GM19328 (cell line): ENCODE data around the gene SLC34A2.
"Not testable (repeated sequence)": the region's sequence is repeated elsewhere in the genome, so short reads cannot be mapped to it uniquely, and the experiment has no call there.

Experiments
- ATAC-seq: cut with Tn5 transposase; IDR thresholded peaks from one replicate; pipeline ENCODE4 v1.9.1; 2021; ENCODE audit warnings: mild to moderate bottlenecking, moderate library complexity; ENCODE audit not compliant: unreplicated experiment

SLC34A2 gene, protein sequence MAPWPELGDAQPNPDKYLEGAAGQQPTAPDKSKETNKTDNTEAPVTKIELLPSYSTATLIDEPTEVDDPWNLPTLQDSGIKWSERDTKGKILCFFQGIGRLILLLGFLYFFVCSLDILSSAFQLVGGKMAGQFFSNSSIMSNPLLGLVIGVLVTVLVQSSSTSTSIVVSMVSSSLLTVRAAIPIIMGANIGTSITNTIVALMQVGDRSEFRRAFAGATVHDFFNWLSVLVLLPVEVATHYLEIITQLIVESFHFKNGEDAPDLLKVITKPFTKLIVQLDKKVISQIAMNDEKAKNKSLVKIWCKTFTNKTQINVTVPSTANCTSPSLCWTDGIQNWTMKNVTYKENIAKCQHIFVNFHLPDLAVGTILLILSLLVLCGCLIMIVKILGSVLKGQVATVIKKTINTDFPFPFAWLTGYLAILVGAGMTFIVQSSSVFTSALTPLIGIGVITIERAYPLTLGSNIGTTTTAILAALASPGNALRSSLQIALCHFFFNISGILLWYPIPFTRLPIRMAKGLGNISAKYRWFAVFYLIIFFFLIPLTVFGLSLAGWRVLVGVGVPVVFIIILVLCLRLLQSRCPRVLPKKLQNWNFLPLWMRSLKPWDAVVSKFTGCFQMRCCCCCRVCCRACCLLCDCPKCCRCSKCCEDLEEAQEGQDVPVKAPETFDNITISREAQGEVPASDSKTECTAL

GRCh38 chr4:25654971-25655963, at the start of gene SLC34A2:
SLC34A2 (plus strand) TSS chr4:25655851; CDS start chr4:25662501, 6,650 bp downstream.
- no peak for ATAC-seq

DNA sequence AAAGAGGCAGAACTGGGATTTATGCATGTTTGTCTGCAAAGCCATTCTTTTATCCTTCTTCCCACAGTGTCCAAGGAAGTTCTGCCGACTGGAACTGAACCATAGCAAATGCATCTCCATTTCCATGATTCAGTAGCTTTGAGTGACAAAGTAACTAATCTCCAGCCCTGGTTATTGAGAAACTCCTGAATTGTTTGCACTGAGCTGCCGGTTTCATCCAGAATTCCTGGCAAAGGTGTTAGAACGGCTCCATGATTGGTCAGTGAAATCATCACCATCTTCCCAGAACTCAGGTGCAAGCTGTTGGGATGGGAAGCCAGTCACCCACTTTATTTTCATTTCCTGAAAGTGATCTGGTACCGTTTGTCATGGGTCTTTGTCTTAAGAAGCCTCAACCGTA, 47.0 kb upstream of the SLC34A2 start:
- no peak for ATAC-seq

- no peak for ATAC-seq
Observed at GRCh38 chr4:25609976-25610375, 45.7 kb upstream of the SLC34A2 start.

GRCh38 chr4:25613613-25614012, 42.0 kb upstream of the SLC34A2 start:
- not testable (repeated sequence) for ATAC-seq

DNA sequence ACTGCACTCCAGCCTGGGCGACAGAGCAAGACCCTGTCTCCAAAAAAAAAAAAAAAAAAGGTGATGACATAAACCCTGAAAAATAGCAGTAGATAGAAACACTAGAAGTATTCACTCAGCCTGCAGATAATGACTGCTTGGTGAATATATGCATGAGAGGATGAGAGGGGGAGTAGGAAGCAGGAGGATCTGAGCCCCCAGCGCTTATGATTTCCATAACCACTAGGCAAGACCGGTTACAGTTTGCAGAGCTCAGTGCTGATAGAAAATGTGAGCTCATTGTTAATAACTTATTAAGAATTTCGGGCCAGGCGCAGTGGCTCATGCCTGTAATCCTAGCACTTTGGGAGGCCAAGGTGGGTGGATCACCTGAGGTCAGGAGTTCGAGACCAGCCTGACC, 40.8 kb upstream of the SLC34A2 start:
- ATAC-seq, result no peak

GRCh38 chr4:25621027-25621930, 34.4 kb upstream of the SLC34A2 start:
- ATAC-seq, result no peak

DNA sequence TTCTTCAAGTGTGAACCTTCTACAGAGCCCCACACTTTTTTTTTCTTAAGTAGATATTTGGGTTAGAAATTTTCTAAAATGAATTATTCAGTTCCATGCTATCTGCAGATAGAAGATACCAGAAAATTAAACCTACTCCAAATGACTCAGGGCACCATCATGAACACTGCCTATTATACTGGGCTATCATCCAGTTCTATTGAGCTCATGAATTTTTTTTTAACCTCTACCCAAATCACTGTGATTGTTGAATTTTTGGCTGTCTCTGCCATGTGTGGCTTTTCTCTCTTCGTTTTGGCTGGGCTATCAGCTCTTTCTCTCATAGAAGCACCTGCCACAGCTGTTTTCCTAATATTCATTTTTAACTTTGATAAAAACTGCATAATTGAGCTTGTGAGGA, 31.0 kb upstream of the SLC34A2 start:
- no peak for ATAC-seq

DNA sequence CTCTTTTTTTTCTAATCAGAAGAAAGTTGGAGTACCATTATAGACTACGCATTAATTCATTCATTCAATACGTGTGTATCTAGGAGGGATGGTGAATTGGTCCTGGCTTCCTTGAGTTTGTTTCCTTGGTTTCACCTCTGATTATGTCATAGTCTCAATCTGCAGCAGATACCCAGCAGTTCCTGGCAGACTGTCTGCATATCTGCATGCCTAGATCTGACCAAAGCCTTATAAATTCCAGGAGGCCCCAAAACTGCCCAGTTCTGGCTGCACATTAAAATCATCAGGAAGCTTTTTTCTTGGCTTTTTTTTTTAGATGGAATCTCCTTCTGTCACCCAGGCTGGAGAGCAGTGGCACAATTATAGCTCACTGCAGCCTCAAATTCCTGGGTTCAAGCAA, 27.2 kb upstream of the SLC34A2 start:
- ATAC-seq, result no peak

GRCh38 chr4:25632135-25632534, 23.5 kb upstream of the SLC34A2 start:
- ATAC-seq, result no peak

- ATAC-seq, result no peak
Observed at GRCh38 chr4:25633541-25633940, 22.1 kb upstream of the SLC34A2 start.

DNA sequence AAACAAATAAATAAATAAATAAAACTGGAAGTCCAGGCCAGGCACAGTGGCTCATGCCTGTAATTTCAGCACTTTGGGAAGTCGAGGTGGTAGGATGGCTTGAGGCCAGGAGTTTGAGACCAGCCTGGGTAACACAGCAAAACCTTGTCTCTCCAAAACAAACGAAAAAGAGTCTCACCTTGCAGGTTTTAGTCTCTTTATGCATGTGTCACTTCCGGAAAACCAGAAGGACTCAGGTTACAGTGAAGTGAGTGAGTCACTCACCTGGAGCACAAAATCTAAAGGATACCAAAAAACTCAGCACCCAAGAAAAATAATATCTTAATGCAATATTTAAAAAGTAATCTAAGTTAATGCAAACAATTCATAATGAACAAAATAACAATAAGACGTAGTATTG, 20.1 kb upstream of the SLC34A2 start:
- ATAC-seq, result no peak

GRCh38 chr4:25637581-25638220, 17.9 kb upstream of the SLC34A2 start:
- ATAC-seq, result no peak

GRCh38 chr4:25638221-25638601, 17.4 kb upstream of the SLC34A2 start:
- ATAC-seq, result no peak

DNA sequence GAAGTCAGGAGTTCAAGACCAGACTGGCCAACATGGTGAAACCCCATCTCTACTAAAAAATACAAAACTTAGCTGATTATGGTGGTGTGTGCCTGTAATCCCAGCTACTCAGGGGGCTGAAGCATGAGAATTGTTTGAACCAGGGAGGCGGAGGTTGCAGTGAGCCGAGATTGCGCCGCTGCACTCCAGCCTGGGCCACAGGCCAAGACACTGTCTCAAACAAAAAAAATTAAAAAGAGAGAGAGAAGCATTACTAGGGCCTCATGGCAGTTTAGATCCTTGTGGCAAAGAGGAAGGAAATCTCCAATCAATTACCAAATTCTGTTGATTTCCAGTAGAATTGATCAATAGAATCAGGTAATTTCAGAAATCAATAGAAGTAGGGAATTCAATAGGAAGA, 16.8 kb upstream of the SLC34A2 start:
- no peak for ATAC-seq

- no peak for ATAC-seq
Observed at GRCh38 chr4:25650311-25650710, 5.3 kb upstream of the SLC34A2 start.

DNA sequence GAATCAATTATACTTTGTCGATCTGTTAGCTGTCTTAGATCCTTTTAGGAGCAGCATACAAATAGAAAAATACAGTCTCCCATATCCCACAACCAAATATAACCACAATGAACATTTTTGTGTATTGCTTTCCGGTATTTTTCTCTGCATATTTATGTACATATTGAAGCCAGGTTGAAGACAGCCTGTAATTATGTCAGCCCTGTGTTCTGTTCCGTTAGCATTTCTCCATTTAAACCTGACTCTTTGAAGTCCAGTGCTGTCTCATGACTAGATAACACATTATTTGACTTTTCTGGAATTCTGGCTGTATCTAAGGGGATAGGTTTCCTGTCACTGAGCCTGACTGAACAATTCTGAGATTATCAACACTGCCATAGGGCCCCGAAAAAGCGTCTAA, 4.0 kb upstream of the SLC34A2 start:
- no peak for ATAC-seq

GRCh38 chr4:25654031-25654970, 1.4 kb upstream of the SLC34A2 start:
- no peak for ATAC-seq

DNA sequence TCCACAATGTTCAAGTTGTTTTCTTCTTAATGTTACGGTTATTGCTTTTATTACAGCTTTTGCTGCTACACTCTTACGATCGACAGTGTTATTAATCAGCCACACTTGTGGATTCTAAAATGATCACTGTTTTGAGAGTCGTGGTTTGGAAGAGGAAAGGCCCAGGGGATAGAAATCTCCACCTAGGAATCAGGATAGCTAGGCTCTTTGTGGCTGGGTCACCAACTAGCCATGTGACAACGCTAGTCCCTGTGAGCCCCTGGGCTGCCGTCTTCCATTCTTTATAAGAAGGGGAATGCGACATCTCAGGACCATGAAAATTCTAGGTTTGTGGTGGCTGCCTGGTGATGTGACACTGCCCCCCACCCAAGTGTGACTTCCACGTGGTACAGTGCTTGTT, 380 bp downstream of the SLC34A2 start:
- ATAC-seq, result no peak

GRCh38 chr4:25658357-25658771, 2.7 kb downstream of the SLC34A2 start:
- no peak for ATAC-seq
